Stimulated activated CD8-positive, alpha-beta memory T cell treated with anti-CD3 and anti-CD28 coated beads, Interleukin-12 subunit alpha, Interleukin-12 subunit beta, amount 100 ng/mL, for 24 hours (primary cell): ENCODE data around the gene ZSWIM6.

ENCODE experiments used
- DNase-seq: peaks from one replicate; pipeline ENCODE4 v3.0.0-alpha.2; 2020; ENCODE audit errors: extremely low read depth

The ZSWIM6 gene

GRCh38 chr5:61307191-61307590 is 24.9 kb upstream of the ZSWIM6 start:
- DNase-seq: no peak

- no peak for DNase-seq
Observed at GRCh38 chr5:61307611-61308010, 24.4 kb upstream of the ZSWIM6 start.

GRCh38 chr5:61308712-61309111 is 23.3 kb upstream of the ZSWIM6 start:
- DNase-seq: no peak

- DNase-seq: no peak
Observed at GRCh38 chr5:61309115-61309514, 22.9 kb upstream of the ZSWIM6 start.

- no peak for DNase-seq
Observed at GRCh38 chr5:61311056-61311610, 20.9 kb upstream of the ZSWIM6 start.

- no peak for DNase-seq
Observed at GRCh38 chr5:61311836-61312808, 19.9 kb upstream of the ZSWIM6 start.

GRCh38 chr5:61313960-61314681 is 17.9 kb upstream of the ZSWIM6 start:
- no peak for DNase-seq

- no peak for DNase-seq
Observed at GRCh38 chr5:61318376-61318775, 13.7 kb upstream of the ZSWIM6 start.

GRCh38 chr5:61319388-61320146 is 12.5 kb upstream of the ZSWIM6 start:
- DNase-seq: no peak

- DNase-seq: no peak
Observed at GRCh38 chr5:61320860-61321259, 11.2 kb upstream of the ZSWIM6 start.

- DNase-seq: no peak
Observed at GRCh38 chr5:61321669-61322068, 10.4 kb upstream of the ZSWIM6 start.

GRCh38 chr5:61322738-61323725 is 9.0 kb upstream of the ZSWIM6 start:
- no peak for DNase-seq

GRCh38 chr5:61327760-61328753 is 4.0 kb upstream of the ZSWIM6 start:
- no peak for DNase-seq

GRCh38 chr5:61328791-61329549 is 3.1 kb upstream of the ZSWIM6 start:
- DNase-seq: no peak

GRCh38 chr5:61329550-61330128 is 2.4 kb upstream of the ZSWIM6 start:
- DNase-seq: no peak

GRCh38 chr5:61330341-61330844 is 1.7 kb upstream of the ZSWIM6 start:
- DNase-seq: no peak

- DNase-seq: no peak
Observed at GRCh38 chr5:61330845-61331406, 1.1 kb upstream of the ZSWIM6 start.

GRCh38 chr5:61332358-61332749 is 296 bp downstream of the ZSWIM6 start:
- DNase-seq: no peak
